Measurements from ENCODE around the gene OTOG. TPM values are rescaled to one million over a fixed set of nuclear protein-coding genes. Genes with fewer than 3 reads are reported as not detected.

Gene OTOG
- total RNA-seq, 1 donor from 2014 or later, result not detected

- Mint-ChIP-seq H3K27ac (ENCODE audit: unreplicated experiment) (no peak overlapping the region), H3K9me3 (ENCODE audit: low read depth) (no peaks in the 10 kb centered on the region), H3K27me3 (ENCODE audit: low read depth) (peaks cover 15% of the 10 kb centered on the region), H3K36me3 (ENCODE audit: low read depth) (no peaks in the 10 kb centered on the region), H3K4me3 (ENCODE audit: unreplicated experiment) (no peak overlapping the region), H3K4me1 (ENCODE audit: low read depth) (no peaks in the 10 kb centered on the region)
- DNase-seq (ENCODE audit: low spot score), result no peak
- TF ChIP-seq, protein P1, sequence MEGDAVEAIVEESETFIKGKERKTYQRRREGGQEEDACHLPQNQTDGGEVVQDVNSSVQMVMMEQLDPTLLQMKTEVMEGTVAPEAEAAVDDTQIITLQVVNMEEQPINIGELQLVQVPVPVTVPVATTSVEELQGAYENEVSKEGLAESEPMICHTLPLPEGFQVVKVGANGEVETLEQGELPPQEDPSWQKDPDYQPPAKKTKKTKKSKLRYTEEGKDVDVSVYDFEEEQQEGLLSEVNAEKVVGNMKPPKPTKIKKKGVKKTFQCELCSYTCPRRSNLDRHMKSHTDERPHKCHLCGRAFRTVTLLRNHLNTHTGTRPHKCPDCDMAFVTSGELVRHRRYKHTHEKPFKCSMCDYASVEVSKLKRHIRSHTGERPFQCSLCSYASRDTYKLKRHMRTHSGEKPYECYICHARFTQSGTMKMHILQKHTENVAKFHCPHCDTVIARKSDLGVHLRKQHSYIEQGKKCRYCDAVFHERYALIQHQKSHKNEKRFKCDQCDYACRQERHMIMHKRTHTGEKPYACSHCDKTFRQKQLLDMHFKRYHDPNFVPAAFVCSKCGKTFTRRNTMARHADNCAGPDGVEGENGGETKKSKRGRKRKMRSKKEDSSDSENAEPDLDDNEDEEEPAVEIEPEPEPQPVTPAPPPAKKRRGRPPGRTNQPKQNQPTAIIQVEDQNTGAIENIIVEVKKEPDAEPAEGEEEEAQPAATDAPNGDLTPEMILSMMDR (IDR thresholded peaks at IDR 0.05), result no peak
Measured at GRCh38 chr11:17560281-17561110, 13.4 kb downstream of the OTOG start.

DNA sequence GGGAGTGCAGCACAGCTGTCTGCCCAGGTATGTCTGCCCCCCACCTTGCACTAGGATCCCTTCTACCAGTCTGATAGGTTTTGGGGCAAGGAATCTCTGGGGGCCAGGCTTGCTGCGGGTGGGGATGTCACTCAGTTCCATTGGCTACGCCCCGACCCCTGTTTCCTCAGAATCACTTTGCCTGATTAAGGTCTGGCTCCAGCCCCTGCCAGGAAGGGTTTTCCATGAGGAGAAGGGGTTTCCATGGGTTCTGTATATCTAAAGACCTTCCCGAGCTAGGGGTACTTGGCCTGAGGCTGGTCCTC, 14.0 kb downstream of the OTOG start:
- DNase-seq (ENCODE audit: low spot score), result no peak
- H3K36me3 Mint-ChIP-seq (ENCODE audit: low read depth), result no peaks in the 10 kb centered on the region
- TF ChIP-seq, protein P1 (IDR thresholded peaks at IDR 0.05), result no peak
- no peaks in the 10 kb centered on the region for H3K4me1 Mint-ChIP-seq (ENCODE audit: low read depth)
- peaks cover 15% of the 10 kb centered on the region for H3K27me3 Mint-ChIP-seq (ENCODE audit: low read depth)
- H3K9me3 Mint-ChIP-seq (ENCODE audit: low read depth), result no peaks in the 10 kb centered on the region
- no peak overlapping the region for H3K27ac Mint-ChIP-seq (ENCODE audit: unreplicated experiment)
- H3K4me3 Mint-ChIP-seq (ENCODE audit: unreplicated experiment), result no peak overlapping the region

GRCh38 chr11:17561526-17561925, 14.5 kb downstream of the OTOG start:
- no peak overlapping the region for H3K4me3 Mint-ChIP-seq (ENCODE audit: unreplicated experiment)
- H3K27ac Mint-ChIP-seq (ENCODE audit: unreplicated experiment), result no peak overlapping the region

DNA sequence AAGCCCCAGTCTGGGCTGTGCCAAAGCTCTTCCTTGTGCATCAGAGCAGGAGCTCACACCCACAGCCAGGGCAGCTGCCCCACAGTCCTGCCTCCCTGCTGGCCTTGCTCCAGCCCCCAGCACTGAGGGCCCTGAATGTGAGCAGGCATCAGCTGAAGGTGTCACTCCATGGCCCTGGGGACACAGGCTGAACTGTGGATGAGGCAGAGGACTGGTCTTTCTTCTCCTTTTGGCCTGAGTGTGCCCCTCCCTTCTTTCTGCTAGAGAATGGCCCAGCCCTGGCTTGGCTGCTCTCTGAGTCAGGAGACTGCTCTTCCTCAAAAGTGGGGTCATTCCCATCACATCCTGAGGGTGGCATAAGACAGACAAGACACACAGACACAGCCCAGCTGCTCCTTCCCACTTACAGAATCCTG, 16.2 kb downstream of the OTOG start:
- no peak for DNase-seq (ENCODE audit: low spot score)
- Mint-ChIP-seq H3K4me3 (ENCODE audit: unreplicated experiment) (no peak overlapping the region), H3K4me1 (ENCODE audit: low read depth) (no peaks in the 10 kb centered on the region), H3K9me3 (ENCODE audit: low read depth) (no peaks in the 10 kb centered on the region), H3K36me3 (ENCODE audit: low read depth) (no peaks in the 10 kb centered on the region), H3K27ac (ENCODE audit: unreplicated experiment) (no peak overlapping the region), H3K27me3 (ENCODE audit: low read depth) (peaks cover 19% of the 10 kb centered on the region)
- TF ChIP-seq, protein P1 (IDR thresholded peaks at IDR 0.05), result no peak

More at GRCh38 chr11:17561526-17561925, 14.5 kb downstream of the OTOG start:
- peaks cover 14% of the 10 kb centered on the region for H3K27me3 Mint-ChIP-seq (ENCODE audit: low read depth)
- TF ChIP-seq, protein P1 (IDR thresholded peaks at IDR 0.05), result no peak
- no peak for DNase-seq (ENCODE audit: low spot score)
- no peaks in the 10 kb centered on the region for H3K9me3 Mint-ChIP-seq (ENCODE audit: low read depth)
- no peaks in the 10 kb centered on the region for H3K4me1 Mint-ChIP-seq (ENCODE audit: low read depth)
- H3K36me3 Mint-ChIP-seq (ENCODE audit: low read depth), result no peaks in the 10 kb centered on the region

- Mint-ChIP-seq H3K4me1 (ENCODE audit: low read depth) (no peaks in the 10 kb centered on the region), H3K4me3 (ENCODE audit: unreplicated experiment) (no peak overlapping the region), H3K27me3 (ENCODE audit: low read depth) (peaks cover 16% of the 10 kb centered on the region), H3K9me3 (ENCODE audit: low read depth) (no peaks in the 10 kb centered on the region), H3K27ac (ENCODE audit: unreplicated experiment) (no peak overlapping the region), H3K36me3 (ENCODE audit: low read depth) (no peaks in the 10 kb centered on the region)
- TF ChIP-seq, protein P1 (IDR thresholded peaks at IDR 0.05), result no peak
- no peak for DNase-seq (ENCODE audit: low spot score)
Measured at GRCh38 chr11:17563961-17564686, 17.1 kb downstream of the OTOG start.

Data from chondrocyte (in vitro differentiated cells).